ENCODE data around the gene ZNF148. TPM values are rescaled to one million over a fixed set of nuclear protein-coding genes. Genes with fewer than 3 reads are reported as not detected.

Gene ZNF148
- total RNA-seq, 4 donors from 2014 or later, result 10.7 to 25.9 (median 16.9) TPM

DNA sequence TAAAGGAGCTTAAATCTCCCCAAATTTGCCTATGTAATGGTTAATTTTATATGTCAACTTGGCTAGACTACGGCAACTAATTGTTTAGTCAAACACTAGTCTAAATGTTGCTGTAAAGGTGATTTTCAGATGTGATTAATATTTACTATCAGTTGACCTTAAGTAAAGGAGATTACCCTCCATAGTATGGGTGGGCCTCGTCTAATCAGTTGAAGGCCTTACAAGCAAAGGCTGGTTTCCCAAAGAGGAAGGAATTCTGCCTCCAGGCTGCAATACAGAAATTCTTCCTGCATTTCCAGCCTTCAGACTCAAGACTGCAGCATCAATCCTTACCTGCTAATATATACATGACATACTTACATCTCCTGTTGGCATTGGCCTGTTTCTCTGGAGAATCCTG lies 186.2 kb downstream of the ZNF148 start:
- Histone ChIP-seq H3K9me3 (no peaks in the 10 kb centered on the region), H3K27ac (no peak overlapping the region), H3K4me3 (no peak overlapping the region), H3K36me3 (peaks cover 0 to 24% (median 0%) of the 10 kb centered on the region in 3 donors), H3K4me1 (peaks cover 0 to 26% (median 3%) of the 10 kb centered on the region in 3 donors), H3K27me3 (no peaks in the 10 kb centered on the region)
- no peak for DNase-seq
- TF ChIP-seq, protein P1, sequence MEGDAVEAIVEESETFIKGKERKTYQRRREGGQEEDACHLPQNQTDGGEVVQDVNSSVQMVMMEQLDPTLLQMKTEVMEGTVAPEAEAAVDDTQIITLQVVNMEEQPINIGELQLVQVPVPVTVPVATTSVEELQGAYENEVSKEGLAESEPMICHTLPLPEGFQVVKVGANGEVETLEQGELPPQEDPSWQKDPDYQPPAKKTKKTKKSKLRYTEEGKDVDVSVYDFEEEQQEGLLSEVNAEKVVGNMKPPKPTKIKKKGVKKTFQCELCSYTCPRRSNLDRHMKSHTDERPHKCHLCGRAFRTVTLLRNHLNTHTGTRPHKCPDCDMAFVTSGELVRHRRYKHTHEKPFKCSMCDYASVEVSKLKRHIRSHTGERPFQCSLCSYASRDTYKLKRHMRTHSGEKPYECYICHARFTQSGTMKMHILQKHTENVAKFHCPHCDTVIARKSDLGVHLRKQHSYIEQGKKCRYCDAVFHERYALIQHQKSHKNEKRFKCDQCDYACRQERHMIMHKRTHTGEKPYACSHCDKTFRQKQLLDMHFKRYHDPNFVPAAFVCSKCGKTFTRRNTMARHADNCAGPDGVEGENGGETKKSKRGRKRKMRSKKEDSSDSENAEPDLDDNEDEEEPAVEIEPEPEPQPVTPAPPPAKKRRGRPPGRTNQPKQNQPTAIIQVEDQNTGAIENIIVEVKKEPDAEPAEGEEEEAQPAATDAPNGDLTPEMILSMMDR (IDR thresholded peaks at IDR 0.05), result no peak
- no peak for TF ChIP-seq POLR2A (IDR thresholded peaks at IDR 0.05)
- intact Hi-C loops (cut with DNase I), result no loop called here
- WGBS, 2 donors, result 96 to 100% methylated on average over 2 of the region's 2 CpGs

DNA sequence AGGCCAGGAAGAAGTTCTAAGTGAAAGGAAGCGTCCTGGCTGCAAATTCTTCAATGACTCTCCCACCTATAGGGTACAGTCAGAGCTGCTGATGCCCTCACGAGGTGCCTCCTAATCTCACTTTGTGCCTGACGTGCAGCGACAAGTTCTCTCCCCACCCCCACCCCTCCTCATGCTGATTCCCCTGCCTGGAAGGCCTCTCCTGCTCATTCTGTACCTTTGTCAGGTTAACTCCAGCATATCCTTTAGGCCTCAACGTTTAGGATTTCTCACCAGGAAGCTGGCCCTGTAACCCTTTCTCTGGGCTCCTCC lies 187.6 kb downstream of the ZNF148 start:
- Histone ChIP-seq H3K4me3 (no peak overlapping the region), H3K27ac (no peak overlapping the region), H3K27me3 (no peaks in the 10 kb centered on the region), H3K9me3 (no peaks in the 10 kb centered on the region), H3K36me3 (peaks cover 0 to 24% (median 0%) of the 10 kb centered on the region in 3 donors), H3K4me1 (peaks cover 0 to 24% (median 3%) of the 10 kb centered on the region in 3 donors)
- TF ChIP-seq, protein P1 (IDR thresholded peaks at IDR 0.05), result no peak
- TF ChIP-seq POLR2A (IDR thresholded peaks at IDR 0.05), result no peak
- intact Hi-C loops (cut with DNase I), result no loop called here
- WGBS, 2 donors, result 55 to 71% methylated on average over 5 of the region's 5 CpGs
- no peak for DNase-seq

DNA sequence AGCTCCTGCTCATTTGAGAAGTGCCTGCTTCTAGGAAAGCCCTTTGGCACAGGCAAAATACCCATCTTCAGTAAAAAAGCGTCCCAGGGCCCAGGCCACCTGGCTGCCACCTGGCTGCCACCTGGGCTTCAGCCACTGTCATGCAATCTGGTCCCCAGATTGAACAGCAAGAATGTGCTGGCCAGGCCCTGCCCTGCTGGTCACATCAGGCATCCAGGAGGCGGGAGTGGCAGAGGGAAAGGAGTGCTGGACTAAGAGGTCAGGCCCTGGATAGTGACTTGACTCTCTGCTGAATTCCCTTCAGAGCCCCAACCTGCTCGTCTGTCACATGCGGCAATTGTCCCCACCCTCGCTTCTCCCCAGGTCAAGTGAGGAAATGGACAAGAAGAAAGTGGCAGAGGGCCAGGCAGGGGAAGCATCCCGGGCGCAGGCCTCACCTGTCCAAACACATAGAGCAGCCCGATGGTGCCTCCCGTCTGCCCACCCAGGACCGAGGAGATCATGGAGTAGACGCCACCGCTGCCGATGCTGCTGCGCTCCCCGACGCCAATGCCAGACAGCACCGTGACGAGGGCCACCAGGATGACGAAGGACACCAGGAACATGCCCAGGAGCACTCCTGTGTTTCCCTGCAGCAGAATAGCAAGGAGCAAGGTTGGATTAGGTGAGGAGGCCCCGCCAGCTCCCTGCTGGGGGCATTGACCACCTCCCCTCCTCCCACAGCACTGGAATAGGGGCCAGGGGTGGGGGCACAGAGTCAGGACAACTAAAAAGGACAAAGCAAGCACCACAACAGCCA lies 188.1 kb downstream of the ZNF148 start:
- Histone ChIP-seq H3K27me3 (no peaks in the 10 kb centered on the region), H3K9me3 (no peaks in the 10 kb centered on the region), H3K36me3 (peaks cover 0 to 24% (median 0%) of the 10 kb centered on the region in 3 donors), H3K4me3 (no peak overlapping the region), H3K27ac (no peak overlapping the region), H3K4me1 (peaks cover 0 to 24% (median 3%) of the 10 kb centered on the region in 3 donors)
- WGBS, 2 donors, result 95 to 96% methylated on average over 5 to 9 of the region's 20 CpGs
- intact Hi-C loops (cut with DNase I), result no loop called here
- DNase-seq, result no peak
- no peak for TF ChIP-seq POLR2A (IDR thresholded peaks at IDR 0.05)
- TF ChIP-seq, protein P1 (IDR thresholded peaks at IDR 0.05), result no peak

DNA sequence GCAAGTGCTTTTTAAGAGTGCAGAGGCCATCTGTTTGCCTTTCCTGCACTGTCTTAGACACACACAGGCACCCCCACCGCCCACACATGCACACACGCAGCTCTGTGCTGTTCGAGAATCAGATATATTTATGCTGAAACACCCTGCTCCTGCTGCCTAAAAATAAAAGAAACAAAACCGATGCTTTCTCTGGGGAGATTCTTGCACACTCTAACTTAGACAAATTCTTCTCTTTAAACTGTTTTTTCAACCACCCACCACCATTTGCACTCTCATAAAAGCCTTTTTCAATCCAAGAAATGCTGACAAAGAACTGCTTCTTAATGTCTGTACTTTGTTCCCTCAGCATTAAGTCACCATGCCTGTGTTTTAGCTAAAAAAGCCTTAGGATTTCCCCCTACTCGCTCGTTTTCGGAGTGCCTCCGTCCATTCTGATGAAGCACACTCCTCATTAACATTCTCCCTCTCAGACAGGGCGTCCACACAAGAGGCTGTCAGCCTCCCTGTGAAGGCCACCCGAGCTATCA lies 188.8 kb downstream of the ZNF148 start:
- H3K9me3 ChIP-seq, result no peaks in the 10 kb centered on the region
- no peak overlapping the region for H3K27ac ChIP-seq
- H3K27me3 ChIP-seq, result no peaks in the 10 kb centered on the region
- TF ChIP-seq, protein P1 (IDR thresholded peaks at IDR 0.05), result no peak
- TF ChIP-seq POLR2A (IDR thresholded peaks at IDR 0.05), result no peak
- peaks cover 0 to 24% (median 3%) of the 10 kb centered on the region in 3 donors for H3K4me1 ChIP-seq
- no peak for DNase-seq
- peaks cover 0 to 24% (median 0%) of the 10 kb centered on the region in 3 donors for H3K36me3 ChIP-seq
- intact Hi-C loops (cut with DNase I), result no loop called here
- WGBS, 2 donors, result 50 to 66% methylated on average over 9 to 10 of the region's 10 CpGs
- no peak overlapping the region for H3K4me3 ChIP-seq

DNA sequence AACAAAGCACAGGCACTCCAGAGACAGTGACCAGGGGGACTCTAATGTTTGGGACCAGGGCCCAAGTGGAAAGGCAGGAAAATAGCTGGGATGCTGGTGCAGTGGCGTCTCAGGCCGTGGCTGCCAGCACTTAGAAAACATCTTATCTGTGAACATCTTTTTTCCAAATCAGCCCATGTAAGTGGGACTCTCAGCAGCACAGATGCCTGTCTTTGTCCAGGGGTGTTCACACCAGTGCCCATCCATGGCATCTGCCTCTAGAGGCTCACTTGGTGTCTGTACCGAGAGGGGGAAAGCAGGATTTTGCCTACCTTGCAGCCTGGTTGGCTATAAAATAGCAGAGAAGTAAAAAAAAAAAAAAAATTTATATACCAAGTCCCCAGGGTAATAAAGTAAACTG lies 189.3 kb downstream of the ZNF148 start:
- no peaks in the 10 kb centered on the region for H3K9me3 ChIP-seq
- WGBS, 2 donors, result 78 to 88% methylated on average over 3 of the region's 3 CpGs
- H3K4me1 ChIP-seq, result peaks cover 0 to 24% (median 3%) of the 10 kb centered on the region in 3 donors
- no peak for DNase-seq
- no peak overlapping the region for H3K4me3 ChIP-seq
- no peaks in the 10 kb centered on the region for H3K27me3 ChIP-seq
- H3K36me3 ChIP-seq, result peaks cover 0 to 24% (median 0%) of the 10 kb centered on the region in 3 donors
- H3K27ac ChIP-seq, result no peak overlapping the region
- TF ChIP-seq, protein P1 (IDR thresholded peaks at IDR 0.05), result no peak
- TF ChIP-seq POLR2A (IDR thresholded peaks at IDR 0.05), result no peak
- intact Hi-C loops (cut with DNase I), result no loop called here
